ENCODE results near the gene H2AZ1. TPM values are rescaled to one million over a fixed set of nuclear protein-coding genes. Genes with fewer than 3 reads are reported as not detected.

The H2AZ1 gene
- total RNA-seq, 1 experiment from 2014 or later: 450 TPM

- Histone ChIP-seq H3K4me3 (ENCODE audit: low read depth in 2 of 2, low read length in 2 of 2) (no peak overlapping the region), H3K9me3 (ENCODE audit: control insufficient read depth, insufficient read depth, low read depth, low read length) (no peaks in the 10 kb centered on the region), H3K4me1 (ENCODE audit: control insufficient read depth, insufficient read depth, low read length) (no peaks in the 10 kb centered on the region), H3K27me3 (ENCODE audit: control insufficient read depth, insufficient read depth, low read length) (no peaks in the 10 kb centered on the region), H3K27ac (ENCODE audit: low read length) (no peak overlapping the region), H3K36me3 (ENCODE audit: control insufficient read depth, insufficient read depth, low read length) (no peaks in the 10 kb centered on the region)
- ATAC-seq (no peak), DNase-seq (ENCODE audit: low read depth, low spot score) (no peak)
- CTCF ChIA-PET: no interaction called here
- TF ChIP-seq SIN3A (IDR thresholded peaks at IDR 0.05; ENCODE audit: borderline replicate concordance, insufficient read depth, low read depth, low read length) (no peak), CTCF (IDR thresholded peaks at IDR 0.05) (no peak), TCF7L2 (IDR thresholded peaks at IDR 0.05; ENCODE audit: low read depth, low read length) (no peak)
- intact Hi-C loops (cut with micrococcal nuclease; ENCODE audit: unreplicated experiment) (no loop called here), in situ Hi-C loops (cut with HindIII; ENCODE audit: low pct_unique_long_range_greater_than_20kb, low sequenced_read_pairs) (no loop called here)
- POLR2A ChIA-PET: no interaction called here
- no TSS peak for BruUV-seq (replicated peaks)
Measured at GRCh38 chr4:99991741-99992140, 41.7 kb upstream of the H2AZ1 start.

- TF ChIP-seq REST (IDR thresholded peaks at IDR 0.05; ENCODE audit: insufficient read depth in 1 of 2, low read depth in 2 of 2, low read length in 1 of 2) (no peak), TCF7L2 (IDR thresholded peaks at IDR 0.05; ENCODE audit: low read depth, low read length) (no peak), CTCF (IDR thresholded peaks at IDR 0.05) (no peak), POLR2AphosphoS5 (IDR thresholded peaks at IDR 0.05; ENCODE audit: low read depth, low read length) (no peak), SIN3A (IDR thresholded peaks at IDR 0.05; ENCODE audit: borderline replicate concordance, insufficient read depth, low read depth, low read length) (no peak)
- ChIA-PET POLR2A (no interaction called here), CTCF (no interaction called here)
- H3K4me3 ChIP-seq (ENCODE audit: low read depth in 2 of 2, low read length in 2 of 2): no peak overlapping the region
- intact Hi-C loops (cut with micrococcal nuclease; ENCODE audit: unreplicated experiment) (no loop called here), in situ Hi-C loops (cut with HindIII; ENCODE audit: low pct_unique_long_range_greater_than_20kb, low sequenced_read_pairs) (no loop called here)
- no peaks in the 10 kb centered on the region for H3K27me3 ChIP-seq (ENCODE audit: control insufficient read depth, insufficient read depth, low read length)
- DNase-seq (ENCODE audit: low read depth, low spot score) (no peak), ATAC-seq (no peak)
- BruUV-seq (replicated peaks): no TSS peak
- no peaks in the 10 kb centered on the region for H3K9me3 ChIP-seq (ENCODE audit: control insufficient read depth, insufficient read depth, low read depth, low read length)
- H3K36me3 ChIP-seq (ENCODE audit: control insufficient read depth, insufficient read depth, low read length): no peaks in the 10 kb centered on the region
- H3K27ac ChIP-seq (ENCODE audit: low read length): no peak overlapping the region
- H3K4me1 ChIP-seq (ENCODE audit: control insufficient read depth, insufficient read depth, low read length): no peaks in the 10 kb centered on the region
Measured at GRCh38 chr4:99987681-99988080, 37.6 kb upstream of the H2AZ1 start.

- H3K4me3 ChIP-seq (ENCODE audit: low read depth in 2 of 2, low read length in 2 of 2): no peak overlapping the region
- POLR2A ChIA-PET: no interaction called here
- no TSS peak for BruUV-seq (replicated peaks)
- H3K9me3 ChIP-seq (ENCODE audit: control insufficient read depth, insufficient read depth, low read depth, low read length): no peaks in the 10 kb centered on the region
- H3K27ac ChIP-seq (ENCODE audit: low read length): no peak overlapping the region
- CTCF ChIA-PET: no interaction called here
- TF ChIP-seq TCF7L2 (IDR thresholded peaks at IDR 0.05; ENCODE audit: low read depth, low read length) (no peak), CTCF (IDR thresholded peaks at IDR 0.05) (no peak), SIN3A (IDR thresholded peaks at IDR 0.05; ENCODE audit: borderline replicate concordance, insufficient read depth, low read depth, low read length) (no peak), POLR2AphosphoS5 (IDR thresholded peaks at IDR 0.05; ENCODE audit: low read depth, low read length) (no peak), REST (IDR thresholded peaks at IDR 0.05; ENCODE audit: insufficient read depth in 1 of 2, low read depth in 2 of 2, low read length in 1 of 2) (no peak)
- no peaks in the 10 kb centered on the region for H3K36me3 ChIP-seq (ENCODE audit: control insufficient read depth, insufficient read depth, low read length)
- H3K27me3 ChIP-seq (ENCODE audit: control insufficient read depth, insufficient read depth, low read length): no peaks in the 10 kb centered on the region
- DNase-seq (ENCODE audit: low read depth, low spot score): no peak
- no peak for ATAC-seq
- H3K4me1 ChIP-seq (ENCODE audit: control insufficient read depth, insufficient read depth, low read length): no peaks in the 10 kb centered on the region
- in situ Hi-C loops (cut with HindIII; ENCODE audit: low pct_unique_long_range_greater_than_20kb, low sequenced_read_pairs): no loop called here
- intact Hi-C loops (cut with micrococcal nuclease; ENCODE audit: unreplicated experiment): no loop called here
Measured at GRCh38 chr4:99986792-99987191, 36.7 kb upstream of the H2AZ1 start.

Data from Panc1 (cell line).